ENCODE results near the gene HMGCS2.

The HMGCS2 gene

DNA sequence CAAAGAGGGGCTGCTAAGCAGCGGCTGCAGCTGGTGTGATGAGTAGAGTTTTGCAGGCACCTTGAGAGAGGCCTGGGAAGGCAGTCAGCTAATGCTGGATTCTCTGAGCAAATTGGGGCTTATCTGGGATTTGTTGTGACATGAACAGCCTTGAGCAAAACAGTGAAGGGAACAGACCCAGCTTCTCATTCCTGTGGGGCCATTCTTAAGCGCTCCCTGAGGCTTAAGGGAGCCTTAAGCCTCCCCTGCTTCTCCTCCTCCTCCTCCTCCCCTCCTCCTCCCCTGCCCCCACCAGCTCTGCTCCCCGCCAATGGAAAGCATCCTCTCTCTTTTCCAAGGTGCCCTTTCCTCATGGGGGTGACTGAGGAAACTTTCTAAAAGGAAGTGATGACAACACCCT is 21.3 kb downstream of the HMGCS2 start:
- no peak for DNase-seq (ENCODE audit: low read depth)
- no peak overlapping the region for H3K4me3 ChIP-seq (ENCODE audit: low read depth, low read length)
- TF ChIP-seq, protein P1, sequence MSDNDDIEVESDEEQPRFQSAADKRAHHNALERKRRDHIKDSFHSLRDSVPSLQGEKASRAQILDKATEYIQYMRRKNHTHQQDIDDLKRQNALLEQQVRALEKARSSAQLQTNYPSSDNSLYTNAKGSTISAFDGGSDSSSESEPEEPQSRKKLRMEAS (IDR thresholded peaks at IDR 0.05; ENCODE audit: low read depth, low read length), result no peak
- TF ChIP-seq POLR2A (IDR thresholded peaks at IDR 0.05; ENCODE audit: extremely low read depth, insufficient read length), result no peak

DNA sequence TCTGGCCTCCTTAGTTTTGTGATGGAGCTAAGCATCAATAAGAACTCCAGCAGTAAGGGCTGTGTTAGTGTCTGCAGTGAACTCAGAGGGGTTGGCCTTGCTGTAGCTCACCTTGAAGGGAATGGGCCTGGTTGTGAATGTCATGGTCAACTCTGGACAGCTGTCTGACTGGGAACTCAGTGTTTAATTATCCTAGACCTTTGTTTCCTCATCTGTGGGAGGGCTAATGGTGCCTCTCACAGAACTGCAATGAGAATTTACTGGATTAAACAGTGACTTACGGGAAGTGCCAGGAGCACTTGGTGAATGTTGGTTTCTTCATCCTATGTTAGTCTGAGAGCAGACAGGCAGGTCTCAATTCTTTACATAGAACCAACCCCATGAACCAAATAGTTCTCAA is 23.7 kb downstream of the HMGCS2 start:
- TF ChIP-seq, protein P2, sequence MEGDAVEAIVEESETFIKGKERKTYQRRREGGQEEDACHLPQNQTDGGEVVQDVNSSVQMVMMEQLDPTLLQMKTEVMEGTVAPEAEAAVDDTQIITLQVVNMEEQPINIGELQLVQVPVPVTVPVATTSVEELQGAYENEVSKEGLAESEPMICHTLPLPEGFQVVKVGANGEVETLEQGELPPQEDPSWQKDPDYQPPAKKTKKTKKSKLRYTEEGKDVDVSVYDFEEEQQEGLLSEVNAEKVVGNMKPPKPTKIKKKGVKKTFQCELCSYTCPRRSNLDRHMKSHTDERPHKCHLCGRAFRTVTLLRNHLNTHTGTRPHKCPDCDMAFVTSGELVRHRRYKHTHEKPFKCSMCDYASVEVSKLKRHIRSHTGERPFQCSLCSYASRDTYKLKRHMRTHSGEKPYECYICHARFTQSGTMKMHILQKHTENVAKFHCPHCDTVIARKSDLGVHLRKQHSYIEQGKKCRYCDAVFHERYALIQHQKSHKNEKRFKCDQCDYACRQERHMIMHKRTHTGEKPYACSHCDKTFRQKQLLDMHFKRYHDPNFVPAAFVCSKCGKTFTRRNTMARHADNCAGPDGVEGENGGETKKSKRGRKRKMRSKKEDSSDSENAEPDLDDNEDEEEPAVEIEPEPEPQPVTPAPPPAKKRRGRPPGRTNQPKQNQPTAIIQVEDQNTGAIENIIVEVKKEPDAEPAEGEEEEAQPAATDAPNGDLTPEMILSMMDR (IDR thresholded peaks at IDR 0.05; ENCODE audit: low read depth, low read length), result no peak
- TF ChIP-seq POLR2A (IDR thresholded peaks at IDR 0.05; ENCODE audit: extremely low read depth, insufficient read length), result no peak
- TF ChIP-seq, protein P1 (IDR thresholded peaks at IDR 0.05; ENCODE audit: low read depth, low read length), result no peak
- no peak for TF ChIP-seq MYC (IDR thresholded peaks at IDR 0.05; ENCODE audit: low read depth, low read length)
- DNase-seq (ENCODE audit: low read depth), result no peak
- no peak overlapping the region for H3K4me3 ChIP-seq (ENCODE audit: low read depth, low read length)

DNA sequence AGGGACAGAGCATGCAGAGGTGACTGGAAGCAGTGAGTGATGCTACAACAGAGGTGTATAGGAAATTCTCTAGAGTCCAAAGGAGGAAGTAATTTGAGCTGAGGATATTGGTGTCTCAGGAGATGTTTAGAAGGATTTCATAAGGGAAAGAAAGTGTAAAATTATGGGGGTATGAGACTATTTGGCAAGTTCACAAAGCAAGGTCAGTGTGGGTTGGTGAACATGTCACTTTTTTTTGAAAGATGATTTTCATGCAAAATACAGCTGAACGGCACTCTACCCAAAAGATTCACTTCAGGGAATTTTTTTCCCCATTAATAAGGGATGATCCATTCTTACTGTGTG is 24.1 kb downstream of the HMGCS2 start:
- TF ChIP-seq POLR2A (IDR thresholded peaks at IDR 0.05; ENCODE audit: extremely low read depth, insufficient read length), result no peak
- no peak for TF ChIP-seq MYC (IDR thresholded peaks at IDR 0.05; ENCODE audit: low read depth, low read length)
- TF ChIP-seq, protein P1 (IDR thresholded peaks at IDR 0.05; ENCODE audit: low read depth, low read length), result no peak
- TF ChIP-seq, protein P2 (IDR thresholded peaks at IDR 0.05; ENCODE audit: low read depth, low read length), result no peak
- no peak for DNase-seq (ENCODE audit: low read depth)
- no peak overlapping the region for H3K4me3 ChIP-seq (ENCODE audit: low read depth, low read length)

DNA sequence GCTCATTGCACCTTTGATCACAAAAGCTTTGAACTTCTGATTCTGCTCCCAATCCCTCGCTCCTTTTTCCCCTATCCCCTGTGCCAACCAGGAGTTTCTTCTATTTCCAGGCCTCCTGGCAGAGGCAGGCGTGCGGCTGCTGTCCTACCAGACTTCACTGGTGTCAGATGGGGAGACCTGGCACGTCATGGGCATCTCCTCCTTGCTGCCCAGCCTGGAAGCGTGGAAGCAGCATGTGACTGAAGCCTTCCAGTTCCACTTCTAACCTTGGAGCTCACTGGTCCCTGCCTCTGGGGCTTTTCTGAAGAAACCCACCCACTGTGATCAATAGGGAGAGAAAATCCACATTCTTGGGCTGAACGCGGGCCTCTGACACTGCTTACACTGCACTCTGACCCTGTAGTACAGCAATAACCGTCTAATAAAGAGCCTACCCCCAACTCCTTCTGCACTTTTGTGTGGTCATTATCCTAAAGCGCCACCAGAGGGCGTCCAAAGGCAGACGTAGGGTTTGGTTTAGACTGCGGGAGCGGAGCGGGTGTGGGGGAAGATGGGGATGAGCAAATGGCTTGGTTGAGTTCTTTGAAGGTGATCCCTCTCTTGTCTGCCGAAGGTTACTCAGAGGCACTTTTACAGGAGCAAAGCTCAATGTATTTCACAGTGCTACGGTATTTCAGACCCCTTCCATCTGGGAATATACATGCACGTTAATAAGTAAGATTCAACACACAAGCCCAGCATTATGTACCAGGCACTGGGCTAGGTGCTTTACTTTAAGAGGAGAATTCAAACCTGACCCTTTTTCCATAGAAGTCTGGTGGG is 24.7 kb downstream of the HMGCS2 start:
- TF ChIP-seq MYC (IDR thresholded peaks at IDR 0.05; ENCODE audit: low read depth, low read length), result no peak
- TF ChIP-seq, protein P2 (IDR thresholded peaks at IDR 0.05; ENCODE audit: low read depth, low read length), result peak; percentile 72
- peak; percentile 79 for DNase-seq (ENCODE audit: low read depth)

DNA sequence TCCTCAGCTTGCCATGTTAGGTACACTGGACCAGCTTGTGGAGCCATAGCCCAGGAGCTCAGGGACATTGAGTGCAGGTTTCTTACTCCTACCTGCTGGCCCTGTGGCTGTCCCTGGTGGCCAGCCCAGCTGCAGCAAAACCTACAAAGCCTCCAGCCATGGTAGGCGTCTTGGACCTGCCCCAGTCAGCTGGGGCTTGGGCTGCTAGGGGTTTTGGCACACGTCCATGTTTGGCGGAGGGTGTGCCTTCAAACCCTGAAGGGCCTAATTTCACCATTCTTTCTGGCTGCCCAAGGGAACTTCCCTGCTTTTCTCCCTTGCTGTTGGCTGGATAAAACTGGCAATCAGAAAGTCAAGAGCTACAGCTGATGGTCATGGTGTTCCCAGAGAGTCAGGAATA is 25.4 kb downstream of the HMGCS2 start:
- H3K4me3 ChIP-seq (ENCODE audit: low read depth, low read length), result no peak overlapping the region
- DNase-seq (ENCODE audit: low read depth), result no peak
- TF ChIP-seq, protein P2 (IDR thresholded peaks at IDR 0.05; ENCODE audit: low read depth, low read length), result no peak
- TF ChIP-seq MYC (IDR thresholded peaks at IDR 0.05; ENCODE audit: low read depth, low read length), result no peak
- no peak for TF ChIP-seq POLR2A (IDR thresholded peaks at IDR 0.05; ENCODE audit: extremely low read depth, insufficient read length)
- TF ChIP-seq, protein P1 (IDR thresholded peaks at IDR 0.05; ENCODE audit: low read depth, low read length), result no peak

More for the DNA sequence above, 24.7 kb downstream of the HMGCS2 start:
- H3K4me3 ChIP-seq (ENCODE audit: low read depth, low read length), result no peak overlapping the region

DNA sequence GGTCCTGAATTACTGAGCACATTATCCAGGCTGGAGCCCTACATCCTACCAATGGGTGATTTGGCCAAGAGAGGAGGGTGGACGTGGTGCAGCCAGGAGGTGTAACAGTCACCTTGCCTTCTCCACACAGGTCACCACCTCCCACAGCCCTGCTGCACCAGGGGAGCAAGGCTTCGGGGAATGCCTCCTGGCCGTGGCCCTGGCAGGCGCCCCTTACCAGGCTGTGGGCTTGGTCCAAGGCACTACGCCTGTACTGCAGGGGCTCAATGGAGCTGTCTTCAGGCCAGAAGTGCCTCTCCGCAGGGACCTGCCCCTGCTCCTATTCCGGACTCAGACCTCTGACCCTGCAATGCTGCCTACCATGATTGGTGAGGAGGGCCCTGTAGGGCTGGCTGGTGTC is 26.0 kb downstream of the HMGCS2 start:
- TF ChIP-seq MYC (IDR thresholded peaks at IDR 0.05; ENCODE audit: low read depth, low read length) (no peak), POLR2A (IDR thresholded peaks at IDR 0.05; ENCODE audit: extremely low read depth, insufficient read length) (no peak)
- TF ChIP-seq, protein P2 (IDR thresholded peaks at IDR 0.05; ENCODE audit: low read depth, low read length), result no peak
- TF ChIP-seq, protein P1 (IDR thresholded peaks at IDR 0.05; ENCODE audit: low read depth, low read length), result no peak
- no peak overlapping the region for H3K4me3 ChIP-seq (ENCODE audit: low read depth, low read length)
- no peak for DNase-seq (ENCODE audit: low read depth)

All from NB4 (cell line).